Measurements from ENCODE around the gene NAA11. TPM values are rescaled to one million over a fixed set of nuclear protein-coding genes. Genes with fewer than 3 reads are reported as not detected.

Gene NAA11
- total RNA-seq, 1 experiment from 2014 or later = not detected

DNA sequence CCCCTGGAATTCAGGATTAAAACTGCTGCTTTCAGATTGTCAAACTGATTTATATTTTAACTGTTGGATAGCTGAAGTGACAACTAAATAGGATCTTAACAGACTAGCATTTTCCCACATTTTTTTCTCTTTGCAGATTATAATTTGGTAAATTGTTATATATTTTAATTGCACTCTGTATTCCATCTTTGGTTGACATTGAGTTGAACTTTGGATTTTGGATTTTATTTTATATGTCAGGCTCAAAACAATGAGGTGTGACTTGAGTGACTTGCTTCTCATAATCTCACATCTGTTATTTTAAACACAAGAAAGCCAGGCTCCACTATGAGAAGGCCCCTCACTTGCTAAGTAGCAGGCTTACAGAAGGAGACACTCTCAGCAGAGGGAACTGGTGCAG, 38.1 kb downstream of the NAA11 start:
- Histone ChIP-seq H3K79me2 (ENCODE audit: insufficient read depth, low read length) (no peaks in the 10 kb centered on the region), H3K9me3 (ENCODE audit: control insufficient read depth, low read depth, low read length) (no peaks in the 10 kb centered on the region)
- H3K4me1 Mint-ChIP-seq = no peaks in the 10 kb centered on the region

More for the DNA sequence above, 38.1 kb downstream of the NAA11 start:
- Histone ChIP-seq H3K23me2 (ENCODE audit: insufficient read length, low read depth, low read length, poor library complexity, severe bottlenecking) (no peaks in the 10 kb centered on the region), H2BK20ac (ENCODE audit: low read depth, low read length, poor library complexity, severe bottlenecking) (no peak overlapping the region), H3K9ac (ENCODE audit: extremely low read depth, insufficient read length, low read length) (no peak overlapping the region), H4K5ac (ENCODE audit: insufficient read length, low read depth, low read length) (no peak overlapping the region), H3K79me1 (ENCODE audit: insufficient read depth, low read depth, low read length, poor library complexity, severe bottlenecking) (no peaks in the 10 kb centered on the region), H3K27me3 (ENCODE audit: insufficient read depth, low read length) (no peaks in the 10 kb centered on the region), H3K23ac (ENCODE audit: insufficient read length, low read depth, low read length) (no peak overlapping the region), H3T11ph (ENCODE audit: low read length) (no peak overlapping the region), H2BK15ac (ENCODE audit: low read depth, low read length) (no peak overlapping the region), H3K4me1 (ENCODE audit: insufficient read depth, low read length) (no peaks in the 10 kb centered on the region), H2AFZ (ENCODE audit: low read length) (no peak overlapping the region), H3K14ac (ENCODE audit: insufficient read depth, low read length) (no peak overlapping the region), H3K4me2 (ENCODE audit: insufficient read depth, insufficient read length, low read length) (no peak overlapping the region), H3K27ac (ENCODE audit: insufficient read length, low read depth, low read length) (no peak overlapping the region), H2BK5ac (ENCODE audit: insufficient read length, low read length) (no peak overlapping the region), H3K56ac (ENCODE audit: insufficient read length, low read depth, low read length) (no peak overlapping the region), H2BK12ac (ENCODE audit: insufficient read length, low read depth, low read length) (no peak overlapping the region), H2AK5ac (ENCODE audit: insufficient read length, low read length) (no peak overlapping the region), H4K91ac (ENCODE audit: insufficient read length, low read depth, low read length) (no peak overlapping the region), H4K8ac (replicated peaks; ENCODE audit: insufficient read length, low read depth, low read length) (no peak overlapping the region), H4K20me1 (ENCODE audit: control insufficient read depth, insufficient read depth, insufficient read length) (no peaks in the 10 kb centered on the region), H3K4ac (ENCODE audit: low read depth, low read length) (no peak overlapping the region), H2BK120ac (ENCODE audit: low read depth, low read length, poor library complexity, severe bottlenecking) (no peak overlapping the region), H3K18ac (ENCODE audit: insufficient read length, low read depth, low read length) (no peak overlapping the region)
- H3K9me3 Mint-ChIP-seq = no peaks in the 10 kb centered on the region
- H3K36me3 Mint-ChIP-seq (ENCODE audit: insufficient read depth in 1 of 3, low read depth in 3 of 3) = no peaks in the 10 kb centered on the region
- TF ChIP-seq CTCF (conservative IDR thresholded peaks at IDR 0.05) = no peak
- no peak overlapping the region for H3K4me3 Mint-ChIP-seq
- no peak overlapping the region; a peak in 1 of 7 replicates for H3K27ac Mint-ChIP-seq
- H3K27me3 Mint-ChIP-seq (ENCODE audit: low read depth) = no peaks in the 10 kb centered on the region
- DNase-seq = no peak

Measured in H9 (cell line).